HG03558 (cell line): ENCODE results near the gene FCHSD2.
"Not testable (repeated sequence)": the region's sequence is repeated elsewhere in the genome, so short reads cannot be mapped to it uniquely, and the experiment has no call there.

Source experiments
- ATAC-seq: cut with Tn5 transposase; IDR thresholded peaks from one replicate; pipeline ENCODE4 v1.9.1; 2021; ENCODE audit warnings: moderate number of reproducible peaks; ENCODE audit not compliant: unreplicated experiment; ENCODE audit errors: extremely low read depth

The FCHSD2 gene

GRCh38 chr11:72951193-72951592, 190.9 kb downstream of the FCHSD2 start:
- ATAC-seq, result no peak

- no peak for ATAC-seq
Observed at GRCh38 chr11:72950685-72951084, 191.4 kb downstream of the FCHSD2 start.

GRCh38 chr11:72947229-72947628, 194.9 kb downstream of the FCHSD2 start:
- ATAC-seq, result no peak

GRCh38 chr11:72943664-72944063, 198.5 kb downstream of the FCHSD2 start:
- no peak for ATAC-seq

GRCh38 chr11:72940417-72940816, 201.7 kb downstream of the FCHSD2 start:
- ATAC-seq, result no peak

- ATAC-seq, result no peak
Observed at GRCh38 chr11:72939031-72939430, 203.1 kb downstream of the FCHSD2 start.

GRCh38 chr11:72937439-72937838, 204.7 kb downstream of the FCHSD2 start:
- ATAC-seq, result no peak

GRCh38 chr11:72935700-72936099, 206.4 kb downstream of the FCHSD2 start:
- ATAC-seq, result no peak

- no peak for ATAC-seq
Observed at GRCh38 chr11:72932132-72932570, 210.0 kb downstream of the FCHSD2 start.

GRCh38 chr11:72930008-72930407, 212.1 kb downstream of the FCHSD2 start:
- no peak for ATAC-seq

GRCh38 chr11:72929256-72929655, 212.9 kb downstream of the FCHSD2 start:
- no peak for ATAC-seq

- ATAC-seq, result no peak
Observed at GRCh38 chr11:72927380-72927779, 214.7 kb downstream of the FCHSD2 start.

GRCh38 chr11:72926076-72926475, 216.0 kb downstream of the FCHSD2 start:
- no peak for ATAC-seq

- ATAC-seq, result no peak
Observed at GRCh38 chr11:72925656-72926055, 216.5 kb downstream of the FCHSD2 start.

- no peak for ATAC-seq
Observed at GRCh38 chr11:72924568-72925190, 217.4 kb downstream of the FCHSD2 start.

- no peak for ATAC-seq
Observed at GRCh38 chr11:72921028-72921716, 220.9 kb downstream of the FCHSD2 start.

GRCh38 chr11:72920001-72920400, 222.1 kb downstream of the FCHSD2 start:
- ATAC-seq, result no peak

GRCh38 chr11:72918851-72919250, 223.3 kb downstream of the FCHSD2 start:
- no peak for ATAC-seq

- ATAC-seq, result no peak
Observed at GRCh38 chr11:72912253-72912652, 229.9 kb downstream of the FCHSD2 start.

- ATAC-seq, result not testable (repeated sequence)
Observed at GRCh38 chr11:72909558-72910388, 232.3 kb downstream of the FCHSD2 start.

- no peak for ATAC-seq
Observed at GRCh38 chr11:72908032-72908676, 234.0 kb downstream of the FCHSD2 start.
